Measurements from ENCODE around the gene ACTL8. TPM values are rescaled to one million over a fixed set of nuclear protein-coding genes. Genes with fewer than 3 reads are reported as not detected.

ACTL8 gene
- total RNA-seq, 4 donors from 2014 or later: 0.18 to 0.50 (median 0.19) TPM; not detected in 1

- H3K27me3 ChIP-seq: peaks cover 0 to 50% (median 0%) of the 10 kb centered on the region in 4 donors
- intact Hi-C loops (cut with DNase I): no loop called here
- no peaks in the 10 kb centered on the region for H3K36me3 ChIP-seq
- no peaks in the 10 kb centered on the region for H3K9me3 ChIP-seq
- no peak for TF ChIP-seq POLR2A (IDR thresholded peaks at IDR 0.05)
- TF ChIP-seq, protein P1, sequence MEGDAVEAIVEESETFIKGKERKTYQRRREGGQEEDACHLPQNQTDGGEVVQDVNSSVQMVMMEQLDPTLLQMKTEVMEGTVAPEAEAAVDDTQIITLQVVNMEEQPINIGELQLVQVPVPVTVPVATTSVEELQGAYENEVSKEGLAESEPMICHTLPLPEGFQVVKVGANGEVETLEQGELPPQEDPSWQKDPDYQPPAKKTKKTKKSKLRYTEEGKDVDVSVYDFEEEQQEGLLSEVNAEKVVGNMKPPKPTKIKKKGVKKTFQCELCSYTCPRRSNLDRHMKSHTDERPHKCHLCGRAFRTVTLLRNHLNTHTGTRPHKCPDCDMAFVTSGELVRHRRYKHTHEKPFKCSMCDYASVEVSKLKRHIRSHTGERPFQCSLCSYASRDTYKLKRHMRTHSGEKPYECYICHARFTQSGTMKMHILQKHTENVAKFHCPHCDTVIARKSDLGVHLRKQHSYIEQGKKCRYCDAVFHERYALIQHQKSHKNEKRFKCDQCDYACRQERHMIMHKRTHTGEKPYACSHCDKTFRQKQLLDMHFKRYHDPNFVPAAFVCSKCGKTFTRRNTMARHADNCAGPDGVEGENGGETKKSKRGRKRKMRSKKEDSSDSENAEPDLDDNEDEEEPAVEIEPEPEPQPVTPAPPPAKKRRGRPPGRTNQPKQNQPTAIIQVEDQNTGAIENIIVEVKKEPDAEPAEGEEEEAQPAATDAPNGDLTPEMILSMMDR (IDR thresholded peaks at IDR 0.05): no peak
- WGBS, 2 donors: 73% methylated on average over 5 to 6 of the region's 6 CpGs
- no peak overlapping the region for H3K4me3 ChIP-seq
- no peak overlapping the region for H3K27ac ChIP-seq
- no peak for DNase-seq
- no peaks in the 10 kb centered on the region for H3K4me1 ChIP-seq
Measured at GRCh38 chr1:17728123-17728712, 26.9 kb upstream of the ACTL8 start.

GRCh38 chr1:17729248-17729647 is 25.9 kb upstream of the ACTL8 start:
- TF ChIP-seq POLR2A (IDR thresholded peaks at IDR 0.05): no peak
- TF ChIP-seq, protein P1 (IDR thresholded peaks at IDR 0.05): no peak
- no peak for DNase-seq
- no peaks in the 10 kb centered on the region for H3K4me1 ChIP-seq
- H3K9me3 ChIP-seq: no peaks in the 10 kb centered on the region
- intact Hi-C loops (cut with DNase I): no loop called here
- peaks cover 0 to 46% (median 0%) of the 10 kb centered on the region in 4 donors for H3K27me3 ChIP-seq
- H3K27ac ChIP-seq: no peak overlapping the region
- no peaks in the 10 kb centered on the region for H3K36me3 ChIP-seq
- no peak overlapping the region for H3K4me3 ChIP-seq
- WGBS, 2 donors: 86% methylated on average over 11 of the region's 12 CpGs; no CpG with 5 or more reads in 1 of the 2 donors

- Histone ChIP-seq H3K27me3 (peaks cover 0 to 44% (median 0%) of the 10 kb centered on the region in 4 donors), H3K27ac (no peak overlapping the region), H3K4me3 (no peak overlapping the region), H3K9me3 (no peaks in the 10 kb centered on the region), H3K36me3 (no peaks in the 10 kb centered on the region), H3K4me1 (no peaks in the 10 kb centered on the region)
- TF ChIP-seq, protein P1 (IDR thresholded peaks at IDR 0.05): no peak
- no peak for TF ChIP-seq POLR2A (IDR thresholded peaks at IDR 0.05)
- WGBS, 2 donors: 74 to 88% methylated on average over 2 to 7 of the region's 10 CpGs
- intact Hi-C loops (cut with DNase I): no loop called here
- no peak for DNase-seq
Measured at GRCh38 chr1:17729909-17730308, 25.2 kb upstream of the ACTL8 start.

GRCh38 chr1:17731460-17731859 is 23.7 kb upstream of the ACTL8 start:
- H3K27ac ChIP-seq: no peak overlapping the region
- TF ChIP-seq, protein P1 (IDR thresholded peaks at IDR 0.05): no peak
- no peak for TF ChIP-seq POLR2A (IDR thresholded peaks at IDR 0.05)
- intact Hi-C loops (cut with DNase I): no loop called here
- no peaks in the 10 kb centered on the region for H3K9me3 ChIP-seq
- no peaks in the 10 kb centered on the region for H3K4me1 ChIP-seq
- H3K36me3 ChIP-seq: no peaks in the 10 kb centered on the region
- no peak for DNase-seq
- WGBS, 2 donors: 64% methylated on average over 2 of the region's 5 CpGs; no CpG with 5 or more reads in 1 of the 2 donors
- H3K4me3 ChIP-seq: no peak overlapping the region
- peaks cover 0 to 50% (median 0%) of the 10 kb centered on the region in 4 donors for H3K27me3 ChIP-seq

GRCh38 chr1:17732475-17732874 is 22.7 kb upstream of the ACTL8 start:
- intact Hi-C loops (cut with DNase I): no loop called here
- no peaks in the 10 kb centered on the region for H3K4me1 ChIP-seq
- TF ChIP-seq, protein P1 (IDR thresholded peaks at IDR 0.05): no peak
- WGBS, 2 donors: 58 to 64% methylated on average over 2 of the region's 2 CpGs
- H3K27me3 ChIP-seq: peaks cover 0 to 55% (median 0%) of the 10 kb centered on the region in 4 donors
- no peaks in the 10 kb centered on the region for H3K36me3 ChIP-seq
- no peaks in the 10 kb centered on the region for H3K9me3 ChIP-seq
- H3K4me3 ChIP-seq: no peak overlapping the region
- no peak for DNase-seq
- H3K27ac ChIP-seq: no peak overlapping the region

Data from esophagus squamous epithelium (tissue), 5 donors.